ENCODE results near the gene SPAG17.

Gene SPAG17

GRCh38 chr1:118210723-118211110, 25.7 kb upstream of the SPAG17 start:
- TF ChIP-seq NFIC (IDR thresholded peaks at IDR 0.05): no peak
- TF ChIP-seq YY1 (IDR thresholded peaks at IDR 0.05; ENCODE audit: low read depth): no peak
- no peak for TF ChIP-seq EP300 (IDR thresholded peaks at IDR 0.05; ENCODE audit: borderline replicate concordance)
- TF ChIP-seq, protein P1, sequence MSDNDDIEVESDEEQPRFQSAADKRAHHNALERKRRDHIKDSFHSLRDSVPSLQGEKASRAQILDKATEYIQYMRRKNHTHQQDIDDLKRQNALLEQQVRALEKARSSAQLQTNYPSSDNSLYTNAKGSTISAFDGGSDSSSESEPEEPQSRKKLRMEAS (IDR thresholded peaks at IDR 0.05): no peak
- TF ChIP-seq TAF1 (IDR thresholded peaks at IDR 0.05; ENCODE audit: low read depth): no peak
- TF ChIP-seq FOXM1 (IDR thresholded peaks at IDR 0.05; ENCODE audit: borderline replicate concordance, low read depth): no peak
- no peak for TF ChIP-seq REST (IDR thresholded peaks at IDR 0.05; ENCODE audit: low read depth)

DNA sequence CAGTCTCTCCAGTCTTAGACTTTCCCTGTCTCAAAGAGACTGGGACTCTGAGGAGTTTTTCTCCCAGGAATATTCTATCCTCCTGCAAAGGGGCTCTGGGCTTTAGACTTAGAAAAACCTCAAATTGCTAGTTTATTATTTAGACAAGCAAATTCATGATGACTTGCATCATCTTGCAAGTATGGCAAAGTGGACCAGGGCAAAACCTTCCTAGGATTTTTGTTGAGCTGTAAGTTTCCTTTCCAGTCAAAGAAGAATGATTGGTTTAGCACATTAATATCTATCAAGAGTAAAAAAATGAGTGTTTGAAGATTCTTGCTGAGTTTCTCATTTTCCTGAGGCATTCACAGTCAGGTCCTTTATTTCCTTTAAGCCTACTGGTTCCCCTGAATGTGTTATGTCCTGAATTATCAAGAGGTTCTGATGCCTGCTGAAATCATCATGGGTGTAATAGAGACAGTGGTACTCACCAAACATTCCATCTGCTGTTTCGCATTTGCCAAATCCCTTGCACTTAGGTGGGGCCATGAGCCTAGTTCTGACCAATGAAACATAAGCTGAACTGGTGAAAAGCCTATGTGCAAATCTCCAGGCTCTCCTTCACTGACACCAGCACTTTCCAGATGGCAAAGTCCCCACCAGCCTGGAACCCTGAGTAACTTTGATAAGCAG, 25.2 kb upstream of the SPAG17 start:
- TF ChIP-seq EP300 (IDR thresholded peaks at IDR 0.05; ENCODE audit: borderline replicate concordance) (no peak), TCF12 (IDR thresholded peaks at IDR 0.05; ENCODE audit: low read depth) (no peak), USF1 (IDR thresholded peaks at IDR 0.05) (no peak), TAF1 (IDR thresholded peaks at IDR 0.05; ENCODE audit: low read depth) (no peak), REST (IDR thresholded peaks at IDR 0.05; ENCODE audit: low read depth) (no peak), YY1 (IDR thresholded peaks at IDR 0.05; ENCODE audit: low read depth) (no peak), CREB1 (IDR thresholded peaks at IDR 0.05; ENCODE audit: low read depth) (no peak), ZBTB7A (IDR thresholded peaks at IDR 0.05; ENCODE audit: low read depth) (no peak)
- TF ChIP-seq, protein P1 (IDR thresholded peaks at IDR 0.05): no peak

GRCh38 chr1:118209648-118210047, 24.6 kb upstream of the SPAG17 start:
- TF ChIP-seq CREB1 (IDR thresholded peaks at IDR 0.05; ENCODE audit: low read depth) (no peak), TEAD4 (IDR thresholded peaks at IDR 0.05) (no peak), NFIC (IDR thresholded peaks at IDR 0.05) (no peak), EP300 (IDR thresholded peaks at IDR 0.05; ENCODE audit: borderline replicate concordance) (no peak), TAF1 (IDR thresholded peaks at IDR 0.05; ENCODE audit: low read depth) (no peak), RAD21 (IDR thresholded peaks at IDR 0.05; ENCODE audit: low read depth) (no peak), YY1 (IDR thresholded peaks at IDR 0.05; ENCODE audit: low read depth) (no peak), CEBPB (IDR thresholded peaks at IDR 0.05) (no peak), USF1 (IDR thresholded peaks at IDR 0.05) (no peak), REST (IDR thresholded peaks at IDR 0.05; ENCODE audit: low read depth) (no peak), TCF12 (IDR thresholded peaks at IDR 0.05; ENCODE audit: low read depth) (no peak), ZBTB7A (IDR thresholded peaks at IDR 0.05; ENCODE audit: low read depth) (no peak), EGR1 (IDR thresholded peaks at IDR 0.05) (no peak), FOXM1 (IDR thresholded peaks at IDR 0.05; ENCODE audit: borderline replicate concordance, low read depth) (no peak)
- TF ChIP-seq, protein P1 (IDR thresholded peaks at IDR 0.05): no peak

DNA sequence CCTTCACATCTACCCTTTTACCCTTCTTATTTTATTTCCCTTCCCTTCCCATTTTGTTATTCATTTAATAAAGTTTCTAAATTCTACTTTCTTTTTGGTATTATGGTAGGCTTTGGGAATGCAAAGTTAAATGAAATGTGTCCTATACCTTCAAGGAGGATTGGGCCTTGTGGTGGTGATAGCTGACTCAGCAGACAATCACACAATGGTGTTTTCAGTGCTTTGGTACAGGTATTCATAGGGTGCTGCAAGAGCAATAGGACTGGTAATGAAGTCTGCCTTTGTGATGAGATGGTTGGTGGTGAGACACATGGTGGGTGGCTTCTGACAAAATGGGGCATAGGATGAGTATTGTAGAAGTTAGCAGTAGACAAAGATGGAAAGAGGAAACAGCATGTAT, 21.9 kb upstream of the SPAG17 start:
- TF ChIP-seq CREB1 (IDR thresholded peaks at IDR 0.05; ENCODE audit: low read depth) (no peak), USF1 (IDR thresholded peaks at IDR 0.05) (no peak), NFIC (IDR thresholded peaks at IDR 0.05) (no peak), FOXM1 (IDR thresholded peaks at IDR 0.05; ENCODE audit: borderline replicate concordance, low read depth) (no peak), RAD21 (IDR thresholded peaks at IDR 0.05; ENCODE audit: low read depth) (no peak), CEBPB (IDR thresholded peaks at IDR 0.05) (no peak), REST (IDR thresholded peaks at IDR 0.05; ENCODE audit: low read depth) (no peak), TEAD4 (IDR thresholded peaks at IDR 0.05) (no peak), YY1 (IDR thresholded peaks at IDR 0.05; ENCODE audit: low read depth) (no peak), ZBTB7A (IDR thresholded peaks at IDR 0.05; ENCODE audit: low read depth) (no peak), TAF1 (IDR thresholded peaks at IDR 0.05; ENCODE audit: low read depth) (no peak), EP300 (IDR thresholded peaks at IDR 0.05; ENCODE audit: borderline replicate concordance) (no peak), EGR1 (IDR thresholded peaks at IDR 0.05) (no peak), TCF12 (IDR thresholded peaks at IDR 0.05; ENCODE audit: low read depth) (no peak)
- TF ChIP-seq, protein P1 (IDR thresholded peaks at IDR 0.05): no peak

All from Ishikawa (cell line).